T-helper 17 cell (primary cell): ENCODE data around the gene SLC25A26. TPM values are rescaled to one million over a fixed set of nuclear protein-coding genes. Genes with fewer than 3 reads are reported as not detected.
A peak's percentile ranks its signal among the peaks of the same experiment; 100 is the strongest.

ENCODE experiments used
- ATAC-seq: fragments of 150-1000 bp; cut with Tn5 transposase; 2 replicates; pipeline ENCODE4 v1.10.0; 2021; ENCODE audit warnings: mild to moderate bottlenecking, moderate library complexity
- DNase-seq, 3 donors: peaks; one replicate each; pipeline versions ENCODE4 v3.0.0 to v3.0.0-alpha.2; 2020 to 2021
- H3K9me3 ChIP-seq: one replicate; pipeline ENCODE4 v1.7.0; 2013; ENCODE audit warnings: low read length, mild to moderate bottlenecking; ENCODE audit not compliant: control insufficient read depth, poor library complexity, severe bottlenecking
- H3K27ac Mint-ChIP-seq: one replicate; pipeline ENCODE4 v1.8.0; 2022; ENCODE audit warnings: mild to moderate bottlenecking, moderate library complexity, mixed read lengths
- H3K27me3 Mint-ChIP-seq: one replicate; pipeline ENCODE4 v1.8.0; 2022; ENCODE audit warnings: mixed read lengths
- H3K36me3 Mint-ChIP-seq: one replicate; pipeline ENCODE4 v1.8.0; 2022; ENCODE audit warnings: low read depth, mixed read lengths
- H3K4me1 Mint-ChIP-seq: one replicate; pipeline ENCODE4 v1.8.0; 2022; ENCODE audit warnings: mild to moderate bottlenecking, mixed read lengths
- H3K4me3 Mint-ChIP-seq: one replicate; pipeline ENCODE4 v1.8.0; 2022; ENCODE audit warnings: mild to moderate bottlenecking, moderate library complexity, mixed read lengths
- total RNA-seq, 4 donors: library from RNA in 2 of 4; stranded (reverse) in 2 of 4; gene quantifications; one replicate each; pipeline ENCODE4 v1.2.3 and lab custom pipeline; 2022 to 2026

SLC25A26 gene
- total RNA-seq, 2 donors from 2014 or later: 20.7 to 21.6 TPM

- Mint-ChIP-seq H3K36me3 (peaks cover 5% of the 10 kb centered on the region), H3K4me1 (peaks cover 25% of the 10 kb centered on the region)
Observed at GRCh38 chr3:66233033-66233432, 12.2 kb downstream of the SLC25A26 start.

GRCh38 chr3:66236281-66236680 lies 15.5 kb downstream of the SLC25A26 start:
- ATAC-seq (no peak), DNase-seq (no peak)
- no peak overlapping the region for H3K4me3 Mint-ChIP-seq
- no peak overlapping the region for H3K27ac Mint-ChIP-seq
- no peaks in the 10 kb centered on the region for H3K27me3 Mint-ChIP-seq
- H3K9me3 ChIP-seq: no peaks in the 10 kb centered on the region
- peaks cover 7% of the 10 kb centered on the region for H3K36me3 Mint-ChIP-seq
- H3K4me1 Mint-ChIP-seq: peaks cover 14% of the 10 kb centered on the region

More at GRCh38 chr3:66233033-66233432, 12.2 kb downstream of the SLC25A26 start:
- Mint-ChIP-seq H3K27me3 (no peaks in the 10 kb centered on the region), H3K4me3 (no peak overlapping the region), H3K27ac (peak overlapping the region; percentile 32)
- no peak for ATAC-seq
- DNase-seq: no peak
- H3K9me3 ChIP-seq: no peaks in the 10 kb centered on the region

- ATAC-seq (no peak), DNase-seq (no peak)
- H3K4me1 Mint-ChIP-seq: peaks cover 10% of the 10 kb centered on the region
- H3K27ac Mint-ChIP-seq: no peak overlapping the region
- H3K9me3 ChIP-seq: no peaks in the 10 kb centered on the region
- peaks cover 7% of the 10 kb centered on the region for H3K36me3 Mint-ChIP-seq
- no peaks in the 10 kb centered on the region for H3K27me3 Mint-ChIP-seq
- H3K4me3 Mint-ChIP-seq: no peak overlapping the region
Observed at GRCh38 chr3:66237552-66237951, 16.8 kb downstream of the SLC25A26 start.

GRCh38 chr3:66239513-66240123 lies 18.8 kb downstream of the SLC25A26 start:
- H3K9me3 ChIP-seq: no peaks in the 10 kb centered on the region
- H3K36me3 Mint-ChIP-seq: peaks cover 9% of the 10 kb centered on the region
- peak; percentile 27 for ATAC-seq
- DNase-seq: no peak
- H3K27ac Mint-ChIP-seq: peak overlapping the region; percentile 0
- H3K4me3 Mint-ChIP-seq: no peak overlapping the region
- no peaks in the 10 kb centered on the region for H3K27me3 Mint-ChIP-seq
- peaks cover 6% of the 10 kb centered on the region for H3K4me1 Mint-ChIP-seq

- DNase-seq (no peak), ATAC-seq (no peak)
- Mint-ChIP-seq H3K36me3 (peaks cover 8% of the 10 kb centered on the region), H3K4me3 (no peak overlapping the region), H3K27ac (no peak overlapping the region), H3K27me3 (no peaks in the 10 kb centered on the region), H3K4me1 (peaks cover 4% of the 10 kb centered on the region)
- H3K9me3 ChIP-seq: no peaks in the 10 kb centered on the region
Observed at GRCh38 chr3:66241466-66241865, 20.7 kb downstream of the SLC25A26 start.

GRCh38 chr3:66242788-66243464 lies 22.1 kb downstream of the SLC25A26 start:
- DNase-seq (no peak), ATAC-seq (no peak)
- no peaks in the 10 kb centered on the region for H3K27me3 Mint-ChIP-seq
- H3K27ac Mint-ChIP-seq: no peak overlapping the region
- H3K9me3 ChIP-seq: no peaks in the 10 kb centered on the region
- H3K4me3 Mint-ChIP-seq: no peak overlapping the region
- peaks cover 4% of the 10 kb centered on the region for H3K36me3 Mint-ChIP-seq
- H3K4me1 Mint-ChIP-seq: peaks cover 2% of the 10 kb centered on the region

- Mint-ChIP-seq H3K36me3 (peaks cover 5% of the 10 kb centered on the region), H3K4me3 (no peak overlapping the region), H3K4me1 (peaks cover 12% of the 10 kb centered on the region), H3K27me3 (no peaks in the 10 kb centered on the region), H3K27ac (no peak overlapping the region)
- ATAC-seq: no peak
- no peaks in the 10 kb centered on the region for H3K9me3 ChIP-seq
- no peak for DNase-seq
Observed at GRCh38 chr3:66248641-66249040, 27.8 kb downstream of the SLC25A26 start.

- H3K36me3 Mint-ChIP-seq: peaks cover 12% of the 10 kb centered on the region
- H3K9me3 ChIP-seq: no peaks in the 10 kb centered on the region
- no peak for DNase-seq
- peaks cover 20% of the 10 kb centered on the region for H3K4me1 Mint-ChIP-seq
- H3K27me3 Mint-ChIP-seq: no peaks in the 10 kb centered on the region
- no peak overlapping the region for H3K4me3 Mint-ChIP-seq
- H3K27ac Mint-ChIP-seq: no peak overlapping the region
- peak; percentile 44 for ATAC-seq
Observed at GRCh38 chr3:66253790-66254620, 33.2 kb downstream of the SLC25A26 start.

- no peaks in the 10 kb centered on the region for H3K9me3 ChIP-seq
- DNase-seq: no peak
- ATAC-seq: no peak
- Mint-ChIP-seq H3K27me3 (no peaks in the 10 kb centered on the region), H3K4me3 (no peak overlapping the region), H3K27ac (no peak overlapping the region), H3K4me1 (peaks cover 24% of the 10 kb centered on the region), H3K36me3 (peaks cover 15% of the 10 kb centered on the region)
Observed at GRCh38 chr3:66255865-66256264, 35.1 kb downstream of the SLC25A26 start.

GRCh38 chr3:66256806-66257205 lies 36.0 kb downstream of the SLC25A26 start:
- H3K36me3 Mint-ChIP-seq: peaks cover 15% of the 10 kb centered on the region
- no peak for ATAC-seq

GRCh38 chr3:66259566-66260255 lies 38.9 kb downstream of the SLC25A26 start:
- no peaks in the 10 kb centered on the region for H3K27me3 Mint-ChIP-seq
- H3K9me3 ChIP-seq: no peaks in the 10 kb centered on the region
- DNase-seq: no peak
- peaks cover 19% of the 10 kb centered on the region for H3K4me1 Mint-ChIP-seq
- no peak overlapping the region for H3K4me3 Mint-ChIP-seq
- peaks cover 13% of the 10 kb centered on the region for H3K36me3 Mint-ChIP-seq
- peak overlapping the region; percentile 81 for H3K27ac Mint-ChIP-seq
- ATAC-seq: no peak

More at GRCh38 chr3:66256806-66257205, 36.0 kb downstream of the SLC25A26 start:
- Mint-ChIP-seq H3K27me3 (no peaks in the 10 kb centered on the region), H3K4me1 (peaks cover 22% of the 10 kb centered on the region), H3K4me3 (no peak overlapping the region), H3K27ac (no peak overlapping the region)
- H3K9me3 ChIP-seq: no peaks in the 10 kb centered on the region
- DNase-seq: no peak

GRCh38 chr3:66260431-66260830 lies 39.6 kb downstream of the SLC25A26 start:
- Mint-ChIP-seq H3K36me3 (peaks cover 13% of the 10 kb centered on the region), H3K27me3 (no peaks in the 10 kb centered on the region), H3K4me3 (no peak overlapping the region), H3K4me1 (peaks cover 19% of the 10 kb centered on the region), H3K27ac (no peak overlapping the region)
- no peaks in the 10 kb centered on the region for H3K9me3 ChIP-seq
- ATAC-seq: no peak
- DNase-seq: no peak

GRCh38 chr3:66261355-66261754 lies 40.6 kb downstream of the SLC25A26 start:
- Mint-ChIP-seq H3K4me1 (peaks cover 19% of the 10 kb centered on the region), H3K4me3 (no peak overlapping the region), H3K36me3 (peaks cover 13% of the 10 kb centered on the region), H3K27ac (peak overlapping the region; percentile 34), H3K27me3 (no peaks in the 10 kb centered on the region)
- no peak for ATAC-seq
- no peak for DNase-seq
- H3K9me3 ChIP-seq: no peaks in the 10 kb centered on the region
